ENCODE data around the gene CRK. TPM values are rescaled to one million over a fixed set of nuclear protein-coding genes. Genes with fewer than 3 reads are reported as not detected.

The CRK gene
- total RNA-seq, 2 donors from 2014 or later, result 50.5 to 52.3 TPM

GRCh38 chr17:1422885-1423284, 33.1 kb downstream of the CRK start:
- H3K9ac ChIP-seq (ENCODE audit: extremely low read depth, low read length, poor library complexity, severe bottlenecking), result no peak overlapping the region

GRCh38 chr17:1421470-1421869, 34.6 kb downstream of the CRK start:
- no peaks in the 10 kb centered on the region for H3K4me1 Mint-ChIP-seq
- H3K9ac ChIP-seq (ENCODE audit: extremely low read depth, low read length, poor library complexity, severe bottlenecking), result no peak overlapping the region
- H3K27me3 Mint-ChIP-seq (ENCODE audit: insufficient read depth), result no peaks in the 10 kb centered on the region
- no peak overlapping the region for H3K4me3 Mint-ChIP-seq
- no peak for DNase-seq
- H3K27ac Mint-ChIP-seq, result no peak overlapping the region
- no peak overlapping the region for H3K27ac ChIP-seq (ENCODE audit: low read depth, low read length)
- H3K4me1 ChIP-seq (ENCODE audit: control insufficient read depth, insufficient read depth, low read length), result no peaks in the 10 kb centered on the region
- peaks cover 73% of the 10 kb centered on the region for H3K36me3 ChIP-seq (ENCODE audit: control insufficient read depth, insufficient read depth, low read length)
- peaks cover 53% of the 10 kb centered on the region for H3K36me3 Mint-ChIP-seq (ENCODE audit: low read depth)
- no peak for TF ChIP-seq CTCF (conservative IDR thresholded peaks at IDR 0.05)
- H3K9me3 ChIP-seq (ENCODE audit: control insufficient read depth, low read length), result no peaks in the 10 kb centered on the region
- WGBS, 2 experiments (ENCODE audit: insufficient coverage in 1 of 2, insufficient read length in 1 of 2), result 96 to 98% methylated on average over 9 to 11 of the region's 11 CpGs
- H3K27me3 ChIP-seq (ENCODE audit: control insufficient read depth, insufficient read depth, low read length, poor library complexity, severe bottlenecking), result no peaks in the 10 kb centered on the region
- H3K4me3 ChIP-seq (ENCODE audit: low read length), result no peak overlapping the region
- no peaks in the 10 kb centered on the region for H3K9me3 Mint-ChIP-seq

More at GRCh38 chr17:1422885-1423284, 33.1 kb downstream of the CRK start:
- no peak overlapping the region for H3K4me3 ChIP-seq (ENCODE audit: low read length)
- H3K36me3 ChIP-seq (ENCODE audit: control insufficient read depth, insufficient read depth, low read length), result peaks cover 76% of the 10 kb centered on the region
- Mint-ChIP-seq H3K27ac (no peak overlapping the region), H3K9me3 (no peaks in the 10 kb centered on the region), H3K36me3 (ENCODE audit: low read depth) (peaks cover 51% of the 10 kb centered on the region), H3K27me3 (ENCODE audit: insufficient read depth) (no peaks in the 10 kb centered on the region), H3K4me3 (no peak overlapping the region), H3K4me1 (no peaks in the 10 kb centered on the region)
- no peaks in the 10 kb centered on the region for H3K4me1 ChIP-seq (ENCODE audit: control insufficient read depth, insufficient read depth, low read length)
- WGBS, 2 experiments (ENCODE audit: insufficient coverage in 1 of 2, insufficient read length in 1 of 2), result 92 to 96% methylated on average over 6 of the region's 7 CpGs
- no peak overlapping the region for H3K27ac ChIP-seq (ENCODE audit: low read depth, low read length)
- H3K9me3 ChIP-seq (ENCODE audit: control insufficient read depth, low read length), result no peaks in the 10 kb centered on the region
- no peak for DNase-seq
- TF ChIP-seq CTCF (conservative IDR thresholded peaks at IDR 0.05), result no peak
- no peaks in the 10 kb centered on the region for H3K27me3 ChIP-seq (ENCODE audit: control insufficient read depth, insufficient read depth, low read length, poor library complexity, severe bottlenecking)

GRCh38 chr17:1420981-1421380, 35.1 kb downstream of the CRK start:
- no peak for TF ChIP-seq CTCF (conservative IDR thresholded peaks at IDR 0.05)
- Mint-ChIP-seq H3K36me3 (ENCODE audit: low read depth) (peaks cover 50% of the 10 kb centered on the region), H3K27ac (no peak overlapping the region), H3K4me3 (no peak overlapping the region), H3K27me3 (ENCODE audit: insufficient read depth) (no peaks in the 10 kb centered on the region), H3K9me3 (no peaks in the 10 kb centered on the region), H3K4me1 (no peaks in the 10 kb centered on the region)
- no peaks in the 10 kb centered on the region for H3K27me3 ChIP-seq (ENCODE audit: control insufficient read depth, insufficient read depth, low read length, poor library complexity, severe bottlenecking)
- 83 to 93% methylated on average over 1 to 2 of the region's 2 CpGs for WGBS, 2 experiments (ENCODE audit: insufficient coverage in 1 of 2, insufficient read length in 1 of 2)
- no peaks in the 10 kb centered on the region for H3K9me3 ChIP-seq (ENCODE audit: control insufficient read depth, low read length)
- H3K4me3 ChIP-seq (ENCODE audit: low read length), result no peak overlapping the region
- H3K4me1 ChIP-seq (ENCODE audit: control insufficient read depth, insufficient read depth, low read length), result no peaks in the 10 kb centered on the region
- no peak overlapping the region for H3K27ac ChIP-seq (ENCODE audit: low read depth, low read length)
- no peak overlapping the region for H3K9ac ChIP-seq (ENCODE audit: extremely low read depth, low read length, poor library complexity, severe bottlenecking)
- no peak for DNase-seq
- peaks cover 68% of the 10 kb centered on the region for H3K36me3 ChIP-seq (ENCODE audit: control insufficient read depth, insufficient read depth, low read length)
